GM12878 (cell line): ENCODE results near the gene DLST. TPM values are rescaled to one million over a fixed set of nuclear protein-coding genes. Genes with fewer than 3 reads are reported as not detected.

ENCODE experiments used
- ATAC-seq: fragments of 200-7000 bp; cut with Tn5 transposase; 3 replicates; pipeline ENCODE4 v1.9.1; 2020; ENCODE audit warnings: mild to moderate bottlenecking, moderate library complexity
- BruUV-seq: library from RNA; stranded (reverse); fragments of 400-500 nt; replicated peaks from 2 replicates; lab custom pipeline; 2021; lab: Mats Ljungman, UMichigan
- CTCF ChIA-PET: fragments of 300-600 bp; sonication (Branson Sonifier 250); formaldehyde crosslinking; extraction: SDS; loops from one replicate; lab custom pipeline; 2021; ENCODE audit warnings: inconsistent platforms; lab: Yijun Ruan, JAX
- POLR2A ChIA-PET: fragments of 350-600 bp; formaldehyde crosslinking; extraction: SDS; loops from one replicate; lab custom pipeline; 2021; ENCODE audit warnings: inconsistent platforms; lab: Charles Lee
- RAD21 ChIA-PET: fragments of 300-600 bp; sonication (Branson Sonifier 250); formaldehyde crosslinking; loops from one replicate; lab custom pipeline; 2023; ENCODE audit warnings: antibody characterized with exemption; ENCODE audit not compliant: unreplicated experiment; lab: Charles Lee
- SMC1A ChIA-PET: fragments of 300-600 bp; sonication (Branson Sonifier 250); formaldehyde crosslinking; loops from one replicate; lab custom pipeline; 2023; ENCODE audit not compliant: unreplicated experiment, uncharacterized antibody; lab: Charles Lee
- DNase-seq: peaks from one replicate; pipeline ENCODE4 v3.0.0-alpha.2; 2011; ENCODE audit warnings: low read depth, low spot score
- FAIRE-seq: peaks from 3 replicates; lab custom pipeline; 2011; peaks lifted over from hg19 to GRCh38; lab: Jason Lieb, UNC
- H2AFZ ChIP-seq: 2 replicates; pipeline ENCODE4 v1.6.0; 2011; ENCODE audit warnings: low read depth, low read length, control low read depth; ENCODE audit not compliant: control insufficient read depth
- H3K27ac ChIP-seq: 2 replicates; pipeline ENCODE4 v1.5.1; 2011; ENCODE audit warnings: control low read depth; ENCODE audit not compliant: control insufficient read depth, insufficient read depth
- H3K27me3 ChIP-seq, 2 experiments: replicated peaks in 1 of 2; 2 replicates each; pipeline versions ENCODE4 v1.6.0 to v1.6.1; 2011; ENCODE audit warnings: low read length in 1 of 2; ENCODE audit not compliant: control insufficient read depth in 2 of 2, insufficient read depth in 2 of 2
- H3K36me3 ChIP-seq, 2 experiments: 2 replicates each; pipeline ENCODE4 v1.5.1; 2011; ENCODE audit warnings: low read length in 1 of 2; ENCODE audit not compliant: control insufficient read depth in 2 of 2, insufficient read depth in 2 of 2
- H3K4me1 ChIP-seq: 2 replicates; pipeline ENCODE4 v1.6.1; 2011; ENCODE audit warnings: mild to moderate bottlenecking, low read length, moderate library complexity, mixed read lengths; ENCODE audit not compliant: control insufficient read depth, insufficient read depth
- H3K4me2 ChIP-seq: 2 replicates; pipeline ENCODE4 v1.6.0; 2011; ENCODE audit warnings: control low read depth; ENCODE audit not compliant: control insufficient read depth, insufficient read depth
- H3K4me3 ChIP-seq: fragments of 200-600 bp; sonication (generic); 2 replicates; pipeline ENCODE4 v1.5.1; 2016
- H3K79me2 ChIP-seq: 2 replicates; pipeline ENCODE4 v1.6.0; 2011; ENCODE audit warnings: low read length; ENCODE audit not compliant: control insufficient read depth, insufficient read depth
- H3K9ac ChIP-seq: 2 replicates; pipeline ENCODE4 v1.8.0; 2011; ENCODE audit warnings: low read length, control low read depth, mixed read lengths; ENCODE audit not compliant: control insufficient read depth, insufficient read depth
- H3K9me3 ChIP-seq: replicated peaks from 3 replicates; pipeline ENCODE4 v1.5.1; 2011; ENCODE audit warnings: mild to moderate bottlenecking, low read length; ENCODE audit not compliant: control insufficient read depth, insufficient read depth
- H4K20me1 ChIP-seq: 2 replicates; pipeline ENCODE4 v1.6.0; 2011; ENCODE audit not compliant: control insufficient read depth, insufficient read depth
- ATF2 ChIP-seq: IDR thresholded peaks from 2 replicates; pipeline ENCODE4 v1.6.1; 2012; ENCODE audit warnings: low read length, inconsistent platforms
- BRCA1 ChIP-seq: IDR thresholded peaks from 2 replicates; pipeline ENCODE4 v1.6.1; 2011; ENCODE audit warnings: low read depth, low read length, improper control_type of control experiment
- E2F4 ChIP-seq: IDR thresholded peaks from 2 replicates; pipeline ENCODE4 v1.6.1; 2012; ENCODE audit warnings: low read depth, low read length, improper control_type of control experiment
- HCFC1 ChIP-seq: fragments of 150-350 bp; IDR thresholded peaks from 2 replicates; pipeline ENCODE4 v1.6.1; 2014; ENCODE audit warnings: low read length
- IKZF1 ChIP-seq: fragments of 450-650 bp; conservative IDR thresholded peaks from 2 replicates; pipeline ENCODE4 v1.6.1; 2017; ENCODE audit warnings: antibody characterized with exemption, mild to moderate bottlenecking
- POLR2AphosphoS5 ChIP-seq: IDR thresholded peaks from 2 replicates; pipeline ENCODE4 v1.6.1; 2011; ENCODE audit warnings: mild to moderate bottlenecking, low read length, inconsistent platforms
- RB1 ChIP-seq: fragments of 450-650 bp; formaldehyde crosslinking; IDR thresholded peaks from 2 replicates; pipeline ENCODE4 v1.6.1; 2017; ENCODE audit warnings: mild to moderate bottlenecking, borderline replicate concordance
- SIX5 ChIP-seq: IDR thresholded peaks from 2 replicates; pipeline ENCODE4 v1.6.1; 2011; ENCODE audit warnings: mild to moderate bottlenecking, low read depth, low read length, moderate library complexity; ENCODE audit not compliant: severe bottlenecking
- SMARCA5 ChIP-seq: fragments of 450-650 bp; IDR thresholded peaks from 2 replicates; pipeline ENCODE4 v1.6.1; 2017; ENCODE audit warnings: mild to moderate bottlenecking
- SREBF1 ChIP-seq: IDR thresholded peaks from 2 replicates; pipeline ENCODE4 v1.6.1; 2012; ENCODE audit warnings: mild to moderate bottlenecking, low read length
- ZBTB11 ChIP-seq: fragments of 450-650 bp; formaldehyde crosslinking; IDR thresholded peaks from 2 replicates; pipeline ENCODE4 v1.5.0; 2022; ENCODE audit warnings: mild to moderate bottlenecking, missing genetic modification characterization
- ZSCAN29 ChIP-seq: fragments of 450-650 bp; IDR thresholded peaks from 2 replicates; pipeline ENCODE4 v1.6.1; 2017; ENCODE audit warnings: mild to moderate bottlenecking, moderate library complexity
- ZZZ3 ChIP-seq: IDR thresholded peaks from 2 replicates; pipeline ENCODE4 v1.6.1; 2011; ENCODE audit warnings: low read depth; ENCODE audit not compliant: control insufficient read depth, insufficient read length
- WGBS: methylation state at CpG from one replicate; pipeline ENCODE4 v1.1.6; 2016; ENCODE audit warnings: low lambda C conversion rate; ENCODE audit not compliant: insufficient replicate concordance, insufficient coverage; ENCODE audit errors: missing lambda C conversion rate; 5-methylcytosine and 5-hydroxymethylcytosine counted together
- in situ Hi-C: fragments of 300-500 bp; cut with MboI; formaldehyde crosslinking; loops from 9 replicates; pipeline ENCODE4 v1.14.3; 2018; ENCODE audit warnings: mixed read lengths
- intact Hi-C: fragments of 100-400 bp; cut with micrococcal nuclease; formaldehyde crosslinking; loops from one replicate; pipeline ENCODE4 v1.14.2; 2022; ENCODE audit not compliant: unreplicated experiment
- polyA plus RNA-seq, 11 experiments: library from polyadenylated mRNA; depleted of rRNA in 4 of 11; unstranded in 6 of 11; stranded (reverse) in 5 of 11; fragments of >200 nt; fragmentation: Nextera tagmentation in 4 of 11; fragmentation: Illumina TruSeq in 1 of 11; extraction: Ambion mirVana in 4 of 11; extraction: Trizol in 1 of 11; gene quantifications; 1 replicate in 1 of 11; 2 replicates in 10 of 11; pipeline versions ENCODE4 v1.2.1 to v1.2.3, GENCODE V29; 2011 to 2016; ENCODE audit warnings: inconsistent platforms in 2 of 11, missing spikeins in 2 of 11, low read depth in 1 of 11
- total RNA-seq, 4 experiments: library from RNA; depleted of rRNA in 3 of 4; stranded (reverse); fragments of >200 nt in 3 of 4; fragmentation: Illumina TruSeq in 1 of 4; extraction: Trizol in 1 of 4; gene quantifications; 2 replicates each; pipeline versions ENCODE4 v1.2.1 to v1.2.3, GENCODE V29; 2013 to 2021
- TF ChIP-seq, protein P1 (sequence below): fragments of 450-650 bp; IDR thresholded peaks from 2 replicates; pipeline ENCODE4 v1.6.1; 2017; ENCODE audit warnings: borderline replicate concordance

DLST gene
- total and polyA plus RNA-seq, 10 of the 15 experiments (the other 5 are each of a cell fraction or from before 2014, with no cell fraction given) = 2.9 to 141 (median 67.7) TPM

DNA sequence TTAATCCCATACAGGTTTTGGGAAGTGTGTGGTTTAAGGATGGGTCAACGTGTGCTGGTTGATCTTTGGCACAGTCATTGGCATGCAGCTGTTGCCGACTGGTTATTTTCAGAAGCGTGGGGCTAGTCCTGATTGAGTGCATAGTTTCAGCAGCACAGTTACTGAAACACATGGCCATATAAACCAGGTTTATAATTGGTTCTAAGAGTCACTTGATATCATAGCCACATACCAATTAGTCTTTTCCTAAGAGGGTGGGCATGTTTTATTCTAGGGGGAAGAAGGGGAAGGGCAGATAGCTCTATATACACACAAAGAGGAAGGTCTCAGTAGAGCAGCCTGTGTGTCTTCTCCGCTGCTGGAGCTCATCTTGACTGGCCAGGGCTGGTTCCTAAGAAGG lies 52.3 kb downstream of the DLST start:
- TF ChIP-seq IKZF1 (no peak), BRCA1 (no peak), HCFC1 (no peak), ZZZ3 (no peak), SIX5 (no peak), POLR2AphosphoS5 (no peak), RB1 (no peak), SMARCA5 (no peak), SREBF1 (no peak), E2F4 (no peak), ZBTB11 (CRISPR knock-in tag) (no peak), ZSCAN29 (no peak), ATF2 (no peak)
- TF ChIP-seq, protein P1, sequence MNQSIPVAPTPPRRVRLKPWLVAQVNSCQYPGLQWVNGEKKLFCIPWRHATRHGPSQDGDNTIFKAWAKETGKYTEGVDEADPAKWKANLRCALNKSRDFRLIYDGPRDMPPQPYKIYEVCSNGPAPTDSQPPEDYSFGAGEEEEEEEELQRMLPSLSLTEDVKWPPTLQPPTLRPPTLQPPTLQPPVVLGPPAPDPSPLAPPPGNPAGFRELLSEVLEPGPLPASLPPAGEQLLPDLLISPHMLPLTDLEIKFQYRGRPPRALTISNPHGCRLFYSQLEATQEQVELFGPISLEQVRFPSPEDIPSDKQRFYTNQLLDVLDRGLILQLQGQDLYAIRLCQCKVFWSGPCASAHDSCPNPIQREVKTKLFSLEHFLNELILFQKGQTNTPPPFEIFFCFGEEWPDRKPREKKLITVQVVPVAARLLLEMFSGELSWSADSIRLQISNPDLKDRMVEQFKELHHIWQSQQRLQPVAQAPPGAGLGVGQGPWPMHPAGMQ = no peak
- in situ Hi-C loops = no loop called here
- no peaks in the 10 kb centered on the region for H3K27me3 ChIP-seq
- no TSS peak for BruUV-seq
- 42% methylated on average over 4 of the region's 4 CpGs for WGBS
- no peak overlapping the region for H3K4me3 ChIP-seq
- H3K9me3 ChIP-seq = no peaks in the 10 kb centered on the region; the same call in 2 of the 3 replicates
- no peak overlapping the region for H3K4me2 ChIP-seq
- H3K27ac ChIP-seq = no peak overlapping the region
- ChIA-PET SMC1A (interaction anchor here (0.6 to 1.3 kb wide), 2 partner anchors 8 to 364 kb away, joined by 3 read pairs; no protein-coding TSS in a partner anchor), RAD21 (interaction anchor here (1.3 kb wide), 1 partner anchor 10 kb away, joined by 5 read pairs; no protein-coding TSS in a partner anchor), CTCF (interaction anchor here (0.7 to 1.5 kb wide), 5 partner anchors 9 to 73 kb away, joined by 3 to 10 read pairs (median 6); no protein-coding TSS in a partner anchor), POLR2A (interaction anchor here (0.5 to 1.2 kb wide), 2 partner anchors 8 to 579 kb away, joined by 3 to 6 read pairs; no protein-coding TSS in a partner anchor)
- ATAC-seq (no peak), DNase-seq (no peak), FAIRE-seq (no peak)
- H3K4me1 ChIP-seq = peaks cover 12% of the 10 kb centered on the region
- H3K36me3 ChIP-seq = no peaks in the 10 kb centered on the region
- no peaks in the 10 kb centered on the region for H3K79me2 ChIP-seq
- no peak overlapping the region for H3K9ac ChIP-seq
- H4K20me1 ChIP-seq = no peaks in the 10 kb centered on the region
- no peak overlapping the region for H2AFZ ChIP-seq
- intact Hi-C loops = no loop called here
